Suprapubic skin (tissue), 4 donors: Measurements from ENCODE around the gene NUP160. TPM values are rescaled to one million over a fixed set of nuclear protein-coding genes. Genes with fewer than 3 reads are reported as not detected.
A peak's percentile ranks its signal among the peaks of the same experiment; 100 is the strongest.
"Not testable (repeated sequence)": the region's sequence is repeated elsewhere in the genome, so short reads cannot be mapped to it uniquely, and the experiment has no call there.

ENCODE experiments used
- DNase-seq, 2 donors: peaks; one replicate each; pipeline ENCODE4 v3.0.0-alpha.2; 2019; ENCODE audit warnings: low spot score in 2 of 2
- H3K27ac ChIP-seq: fragments of 200-600 bp; sonication (generic); one replicate; pipeline ENCODE4 v1.5.1; 2019
- H3K27me3 ChIP-seq: fragments of 200-600 bp; sonication (generic); one replicate; pipeline ENCODE4 v1.5.1; 2019
- H3K36me3 ChIP-seq: fragments of 200-600 bp; sonication (generic); one replicate; pipeline ENCODE4 v1.5.1; 2019
- H3K4me1 ChIP-seq: fragments of 200-600 bp; sonication (generic); one replicate; pipeline ENCODE4 v1.5.1; 2019
- H3K4me3 ChIP-seq: fragments of 200-600 bp; sonication (generic); one replicate; pipeline ENCODE4 v1.5.1; 2019; ENCODE audit warnings: mild to moderate bottlenecking
- H3K9me3 ChIP-seq: fragments of 200-600 bp; sonication (generic); one replicate; pipeline ENCODE4 v1.5.1; 2019
- EP300 ChIP-seq: sonication (generic); formaldehyde crosslinking; IDR thresholded peaks from one replicate; pipeline ENCODE4 v1.6.1; 2017; ENCODE audit warnings: antibody characterized with exemption
- POLR2A ChIP-seq, 2 donors: fragments of 450-650 bp; IDR thresholded peaks; one replicate each; pipeline ENCODE4 v1.6.1; 2017; ENCODE audit warnings: antibody characterized with exemption in 2 of 2, mild to moderate bottlenecking in 2 of 2, moderate library complexity in 2 of 2
- POLR2AphosphoS5 ChIP-seq, 3 donors: sonication (generic); formaldehyde crosslinking; IDR thresholded peaks; one replicate each; pipeline ENCODE4 v1.6.1; 2017; ENCODE audit warnings: antibody characterized with exemption in 3 of 3
- WGBS: methylation state at CpG from one replicate; pipeline ENCODE4 v1.1.5; 2018; 5-methylcytosine and 5-hydroxymethylcytosine counted together
- total RNA-seq, 4 donors: library from RNA; depleted of rRNA; stranded (reverse); fragments of >200 nt; gene quantifications; one replicate each; pipeline ENCODE4 v1.1.0, GENCODE V29; 2016
- TF ChIP-seq, protein P1 (sequence below), 2 donors: fragments of 200-600 bp in 1 of 2; fragments of 450-650 bp in 1 of 2; sonication (generic) in 1 of 2; IDR thresholded peaks; one replicate each; pipeline ENCODE4 v1.5.1; 2016 to 2019; ENCODE audit warnings: antibody characterized with exemption in 2 of 2, mild to moderate bottlenecking in 1 of 2, moderate library complexity in 1 of 2

Gene NUP160
- total RNA-seq, 4 donors from 2014 or later, result 17.5 to 55.7 (median 26.6) TPM

DNA sequence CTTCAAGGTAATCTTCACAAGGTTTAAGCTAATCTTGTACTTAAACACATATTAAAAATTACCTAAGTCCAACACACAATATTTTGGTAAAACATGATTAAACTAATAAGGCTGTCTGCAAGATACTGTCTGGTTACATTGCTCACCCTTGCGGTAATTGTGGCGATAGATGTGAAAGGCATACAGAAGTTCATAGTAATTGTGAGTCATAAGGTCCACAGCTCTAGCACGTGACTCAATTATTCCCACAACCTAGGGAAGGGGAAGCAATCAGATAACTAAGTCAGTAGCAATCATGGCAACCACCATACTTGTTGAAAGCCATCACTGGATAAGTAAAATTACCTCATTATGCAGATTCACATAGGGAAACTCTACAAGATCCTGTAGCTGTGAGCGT is 50.5 kb downstream of the NUP160 start:
- H3K27me3 ChIP-seq, result no peaks in the 10 kb centered on the region
- no peaks in the 10 kb centered on the region for H3K4me1 ChIP-seq
- 87% methylated on average over 4 of the region's 4 CpGs for WGBS
- H3K36me3 ChIP-seq, result peaks cover 98% of the 10 kb centered on the region
- H3K9me3 ChIP-seq, result no peaks in the 10 kb centered on the region
- H3K27ac ChIP-seq, result no peak overlapping the region
- H3K4me3 ChIP-seq, result no peak overlapping the region
- no peak for DNase-seq
- TF ChIP-seq POLR2A (IDR thresholded peaks at IDR 0.05), result no peak
- TF ChIP-seq, protein P1, sequence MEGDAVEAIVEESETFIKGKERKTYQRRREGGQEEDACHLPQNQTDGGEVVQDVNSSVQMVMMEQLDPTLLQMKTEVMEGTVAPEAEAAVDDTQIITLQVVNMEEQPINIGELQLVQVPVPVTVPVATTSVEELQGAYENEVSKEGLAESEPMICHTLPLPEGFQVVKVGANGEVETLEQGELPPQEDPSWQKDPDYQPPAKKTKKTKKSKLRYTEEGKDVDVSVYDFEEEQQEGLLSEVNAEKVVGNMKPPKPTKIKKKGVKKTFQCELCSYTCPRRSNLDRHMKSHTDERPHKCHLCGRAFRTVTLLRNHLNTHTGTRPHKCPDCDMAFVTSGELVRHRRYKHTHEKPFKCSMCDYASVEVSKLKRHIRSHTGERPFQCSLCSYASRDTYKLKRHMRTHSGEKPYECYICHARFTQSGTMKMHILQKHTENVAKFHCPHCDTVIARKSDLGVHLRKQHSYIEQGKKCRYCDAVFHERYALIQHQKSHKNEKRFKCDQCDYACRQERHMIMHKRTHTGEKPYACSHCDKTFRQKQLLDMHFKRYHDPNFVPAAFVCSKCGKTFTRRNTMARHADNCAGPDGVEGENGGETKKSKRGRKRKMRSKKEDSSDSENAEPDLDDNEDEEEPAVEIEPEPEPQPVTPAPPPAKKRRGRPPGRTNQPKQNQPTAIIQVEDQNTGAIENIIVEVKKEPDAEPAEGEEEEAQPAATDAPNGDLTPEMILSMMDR (IDR thresholded peaks at IDR 0.05), result no peak
- no peak for TF ChIP-seq POLR2AphosphoS5 (IDR thresholded peaks at IDR 0.05)
- no peak for TF ChIP-seq EP300

DNA sequence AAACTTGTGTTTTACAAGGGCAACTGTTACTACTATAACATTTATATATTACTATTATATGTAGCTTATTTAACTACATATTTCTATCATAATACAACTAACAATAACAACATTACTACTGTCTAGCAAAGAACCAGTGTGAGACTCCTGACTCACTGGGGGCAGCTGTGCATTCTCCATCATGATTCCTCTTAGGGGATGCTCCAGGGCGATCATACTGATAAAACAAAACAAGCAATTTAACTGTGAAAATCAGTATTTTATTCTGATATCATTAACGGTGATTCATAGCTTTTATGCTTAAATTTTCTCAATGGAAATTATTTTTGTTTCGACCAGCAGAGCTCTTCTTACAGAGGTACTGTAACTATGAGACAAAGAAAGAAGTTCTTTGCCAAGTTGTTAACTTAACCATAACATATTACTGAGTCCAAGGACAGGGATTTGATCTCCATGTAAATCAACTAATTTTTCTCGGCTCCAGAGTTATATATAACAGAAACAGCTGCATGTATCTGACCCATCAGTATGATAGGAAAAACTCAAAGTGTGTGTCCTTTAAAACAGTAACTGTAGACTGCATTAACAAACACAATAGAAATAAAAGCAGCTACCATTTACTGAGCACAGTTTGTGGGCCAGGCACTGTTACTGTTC is 56.2 kb downstream of the NUP160 start:
- peaks cover 88% of the 10 kb centered on the region for H3K36me3 ChIP-seq

DNA sequence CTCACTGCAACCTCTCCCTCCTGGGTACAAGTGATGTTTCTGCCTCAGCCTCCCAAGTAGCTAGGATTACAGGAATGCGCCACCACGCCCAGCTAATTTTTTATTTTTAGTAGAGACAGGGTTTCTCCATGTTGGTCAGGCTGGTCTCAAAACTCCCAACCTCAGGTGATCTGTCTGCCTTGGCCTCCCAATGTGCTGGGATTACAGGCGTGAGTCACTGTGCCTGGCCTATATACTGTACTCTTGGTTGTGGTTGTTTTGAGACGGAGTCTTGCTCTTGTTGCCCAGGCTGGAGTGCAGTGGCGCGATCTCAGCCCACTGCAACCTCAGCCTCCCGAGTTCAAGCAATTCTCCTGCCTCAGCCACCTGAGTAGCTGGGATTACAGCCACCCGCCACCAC is 58.1 kb downstream of the NUP160 start:
- H3K27me3 ChIP-seq, H3K4me1 ChIP-seq, H3K27ac ChIP-seq, H3K4me3 ChIP-seq, H3K9me3 ChIP-seq, DNase-seq: not testable (repeated sequence)
- peaks cover 90% of the 10 kb centered on the region for H3K36me3 ChIP-seq
- 97% methylated on average over 8 of the region's 8 CpGs for WGBS

More for the DNA sequence above, 56.2 kb downstream of the NUP160 start:
- Histone ChIP-seq H3K4me1 (no peaks in the 10 kb centered on the region), H3K9me3 (no peaks in the 10 kb centered on the region), H3K27me3 (no peaks in the 10 kb centered on the region), H3K4me3 (no peak overlapping the region), H3K27ac (peak overlapping the region; percentile 34)
- DNase-seq, result no peak
- WGBS, result 83% methylated on average over 4 of the region's 4 CpGs
- TF ChIP-seq, protein P1 (IDR thresholded peaks at IDR 0.05), result no peak
- TF ChIP-seq POLR2AphosphoS5 (IDR thresholded peaks at IDR 0.05) (no peak), POLR2A (IDR thresholded peaks at IDR 0.05) (no peak), EP300 (no peak)

DNA sequence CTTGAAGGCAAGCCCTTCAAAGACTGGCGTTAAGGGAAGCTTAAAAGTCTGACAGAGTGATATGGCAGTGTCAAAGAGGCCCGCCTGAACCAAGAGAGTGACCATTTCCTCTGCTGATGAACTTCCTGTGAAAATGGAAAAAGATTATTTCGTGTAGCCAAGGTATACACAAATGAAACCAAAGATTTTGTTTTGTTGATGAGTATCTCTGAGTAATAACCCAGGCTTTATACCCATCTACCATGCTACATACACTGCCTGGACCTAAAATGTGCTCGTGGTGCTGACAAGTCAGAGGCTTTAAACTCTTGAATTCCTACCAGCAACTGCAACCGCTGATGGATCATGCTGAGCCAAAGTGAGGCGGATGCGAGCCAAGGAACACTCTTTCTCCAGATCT is 60.0 kb downstream of the NUP160 start:
- H3K36me3 ChIP-seq, result peaks cover 90% of the 10 kb centered on the region
- H3K4me3 ChIP-seq, result no peak overlapping the region
- no peaks in the 10 kb centered on the region for H3K9me3 ChIP-seq
- H3K4me1 ChIP-seq, result no peaks in the 10 kb centered on the region
- TF ChIP-seq POLR2AphosphoS5 (IDR thresholded peaks at IDR 0.05) (no peak), EP300 (no peak), POLR2A (IDR thresholded peaks at IDR 0.05) (no peak)
- TF ChIP-seq, protein P1 (IDR thresholded peaks at IDR 0.05), result no peak
- H3K27me3 ChIP-seq, result no peaks in the 10 kb centered on the region
- DNase-seq, result no peak
- no peak overlapping the region for H3K27ac ChIP-seq
- 93% methylated on average over 7 of the region's 7 CpGs for WGBS

DNA sequence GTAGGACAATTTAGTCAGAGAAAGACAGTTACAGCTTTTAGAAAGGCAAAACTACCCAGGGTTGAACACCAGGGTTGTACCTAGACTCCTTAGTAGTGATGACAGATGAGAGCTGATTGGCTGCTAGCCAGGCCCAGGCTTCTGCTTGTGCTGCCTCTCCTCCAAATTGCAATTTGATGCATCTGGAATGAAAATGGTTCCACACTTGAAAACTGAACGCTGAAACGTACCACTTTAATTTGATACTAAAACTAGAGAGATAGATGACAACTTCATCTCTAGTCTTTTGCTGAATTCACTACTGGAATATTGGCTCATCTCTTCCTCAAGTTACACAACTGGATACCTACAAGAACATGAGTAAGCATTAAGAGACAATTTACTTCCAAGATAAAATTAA is 61.8 kb downstream of the NUP160 start:
- DNase-seq, result no peak

More for the DNA sequence above, 61.8 kb downstream of the NUP160 start:
- H3K36me3 ChIP-seq, result peaks cover 89% of the 10 kb centered on the region
- H3K4me3 ChIP-seq, result no peak overlapping the region
- no peak overlapping the region for H3K27ac ChIP-seq
- no peaks in the 10 kb centered on the region for H3K4me1 ChIP-seq
- no peaks in the 10 kb centered on the region for H3K9me3 ChIP-seq
- 52% methylated on average over 2 of the region's 2 CpGs for WGBS
- no peaks in the 10 kb centered on the region for H3K27me3 ChIP-seq
- TF ChIP-seq EP300, result no peak
- no peak for TF ChIP-seq POLR2A (IDR thresholded peaks at IDR 0.05)
- TF ChIP-seq POLR2AphosphoS5 (IDR thresholded peaks at IDR 0.05), result no peak
- TF ChIP-seq, protein P1 (IDR thresholded peaks at IDR 0.05), result no peak
